GM20431 (cell line): Measurements from ENCODE around the gene PREX1.
"Not testable (repeated sequence)": the region's sequence is repeated elsewhere in the genome, so short reads cannot be mapped to it uniquely, and the experiment has no call there.

ENCODE experiments used
- in situ Hi-C: fragments of 300-500 bp; cut with MseI, MboI; formaldehyde crosslinking; loops from one replicate; pipeline ENCODE4 v1.15.0; 2020; ENCODE audit warnings: low sequenced_read_pairs; ENCODE audit not compliant: unreplicated experiment

The PREX1 gene

GRCh38 chr20:48763216-48763914 is 64.4 kb downstream of the PREX1 start:
- in situ Hi-C loops = no loop called here

GRCh38 chr20:48761874-48762273 is 65.9 kb downstream of the PREX1 start:
- in situ Hi-C loops = no loop called here

- in situ Hi-C loops = no loop called here
Observed at GRCh38 chr20:48761023-48761785, 66.6 kb downstream of the PREX1 start.

GRCh38 chr20:48760403-48760983 is 67.3 kb downstream of the PREX1 start:
- in situ Hi-C loops = no loop called here

GRCh38 chr20:48759631-48760245 is 68.1 kb downstream of the PREX1 start:
- in situ Hi-C loops = no loop called here

- in situ Hi-C loops = no loop called here
Observed at GRCh38 chr20:48758206-48758820, 69.5 kb downstream of the PREX1 start.

GRCh38 chr20:48756774-48757173 is 71.0 kb downstream of the PREX1 start:
- in situ Hi-C loops = not testable (repeated sequence)

GRCh38 chr20:48754292-48754691 is 73.5 kb downstream of the PREX1 start:
- in situ Hi-C loops = no loop called here

GRCh38 chr20:48752963-48753362 is 74.8 kb downstream of the PREX1 start:
- in situ Hi-C loops = no loop called here

- in situ Hi-C loops = no loop called here
Observed at GRCh38 chr20:48751871-48752270, 75.9 kb downstream of the PREX1 start.

- in situ Hi-C loops = no loop called here
Observed at GRCh38 chr20:48750941-48751635, 76.7 kb downstream of the PREX1 start.

GRCh38 chr20:48750376-48750775 is 77.4 kb downstream of the PREX1 start:
- in situ Hi-C loops = no loop called here

- in situ Hi-C loops = no loop called here
Observed at GRCh38 chr20:48749437-48749836, 78.4 kb downstream of the PREX1 start.

GRCh38 chr20:48748556-48748955 is 79.2 kb downstream of the PREX1 start:
- in situ Hi-C loops = no loop called here

- in situ Hi-C loops = no loop called here
Observed at GRCh38 chr20:48747840-48748414, 79.9 kb downstream of the PREX1 start.

GRCh38 chr20:48745330-48745729 is 82.5 kb downstream of the PREX1 start:
- in situ Hi-C loops = no loop called here

- in situ Hi-C loops = no loop called here
Observed at GRCh38 chr20:48744515-48744914, 83.3 kb downstream of the PREX1 start.

- in situ Hi-C loops = no loop called here
Observed at GRCh38 chr20:48743807-48744206, 84.0 kb downstream of the PREX1 start.

GRCh38 chr20:48742912-48743680 is 84.7 kb downstream of the PREX1 start:
- in situ Hi-C loops = no loop called here
